Neuron (in vitro differentiated cells): ENCODE results near the gene MRTFA.
"Not testable (repeated sequence)": the region's sequence is repeated elsewhere in the genome, so short reads cannot be mapped to it uniquely, and the experiment has no call there.

Experiments
- H2AFZ ChIP-seq: one replicate; pipeline ENCODE4 v1.6.1; 2013; ENCODE audit warnings: low read depth, mild to moderate bottlenecking, inconsistent platforms, low read length, moderate library complexity
- H3K27me3 ChIP-seq: one replicate; pipeline ENCODE4 v1.6.1; 2013; ENCODE audit warnings: low read length; ENCODE audit not compliant: insufficient read depth
- H3K36me3 ChIP-seq: one replicate; pipeline ENCODE4 v1.6.1; 2013; ENCODE audit warnings: low read length; ENCODE audit not compliant: insufficient read depth
- H3K4me1 ChIP-seq: one replicate; pipeline ENCODE4 v1.6.1; 2013; ENCODE audit warnings: low read length; ENCODE audit not compliant: insufficient read depth
- H3K4me3 ChIP-seq: 2 replicates; pipeline ENCODE4 v1.5.1; 2013; ENCODE audit warnings: mild to moderate bottlenecking, low read length, moderate library complexity
- H3K9me3 ChIP-seq: one replicate; pipeline ENCODE4 v1.6.1; 2013; ENCODE audit warnings: low read length

Gene MRTFA

DNA sequence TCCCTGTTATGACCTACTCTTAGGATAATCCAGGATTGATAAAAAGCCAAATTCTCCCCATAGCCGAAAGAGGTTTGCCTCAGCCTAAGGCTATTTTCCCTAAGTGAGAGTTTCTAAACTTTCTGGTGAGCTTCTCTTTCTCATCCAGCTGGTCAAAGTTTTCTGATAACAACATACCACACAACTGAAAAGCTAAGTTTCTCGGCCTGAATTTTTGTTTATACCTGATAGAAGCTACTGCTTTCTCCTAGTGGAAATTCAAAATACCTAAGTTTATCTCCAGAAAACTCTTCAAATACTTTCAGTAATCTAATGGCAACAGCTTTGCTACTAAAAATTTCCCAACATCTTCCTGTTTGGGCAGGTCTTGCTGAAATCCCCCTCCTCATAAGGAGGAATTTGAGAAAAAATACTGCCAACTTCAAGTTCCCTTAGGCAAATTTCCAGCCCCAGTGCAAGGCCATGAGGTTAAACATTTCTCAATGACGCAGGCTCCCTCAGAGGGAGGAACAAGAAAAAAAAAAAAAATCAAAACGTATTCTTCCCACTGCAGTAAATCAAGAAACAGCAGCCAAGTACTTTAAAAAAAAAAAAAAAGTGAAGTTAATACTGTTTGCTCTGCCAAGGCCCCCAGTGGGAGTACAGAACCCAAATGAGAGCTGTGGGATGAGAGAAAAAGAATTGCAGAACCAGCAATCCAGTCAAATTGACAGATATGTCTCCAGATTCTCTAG is 127.0 kb downstream of the MRTFA start:
- Histone ChIP-seq H3K36me3 (no peaks in the 10 kb centered on the region), H3K4me1 (peaks cover 8% of the 10 kb centered on the region), H3K4me3 (no peak overlapping the region), H3K9me3 (no peaks in the 10 kb centered on the region), H2AFZ (no peak overlapping the region), H3K27me3 (no peaks in the 10 kb centered on the region)

DNA sequence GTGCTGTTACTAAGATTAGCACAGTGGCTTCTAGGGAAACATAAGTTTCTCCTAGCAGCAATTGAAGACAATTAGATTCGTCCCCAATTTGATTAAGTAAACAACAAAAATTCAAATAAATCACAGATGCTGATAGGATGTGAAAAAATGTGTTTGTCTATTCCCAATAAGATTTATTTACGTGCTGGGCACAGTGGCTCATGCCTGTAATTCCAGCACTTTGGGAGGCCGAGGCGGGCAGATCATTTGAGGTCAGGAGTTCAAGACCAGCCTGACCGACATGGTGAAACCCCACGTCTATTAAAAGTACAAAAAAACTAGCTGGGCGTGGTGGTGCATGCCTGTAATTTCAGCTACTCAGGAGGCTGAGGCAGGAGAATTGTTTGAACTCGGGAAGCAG is 128.5 kb downstream of the MRTFA start:
- H3K36me3 ChIP-seq: not testable (repeated sequence)

DNA sequence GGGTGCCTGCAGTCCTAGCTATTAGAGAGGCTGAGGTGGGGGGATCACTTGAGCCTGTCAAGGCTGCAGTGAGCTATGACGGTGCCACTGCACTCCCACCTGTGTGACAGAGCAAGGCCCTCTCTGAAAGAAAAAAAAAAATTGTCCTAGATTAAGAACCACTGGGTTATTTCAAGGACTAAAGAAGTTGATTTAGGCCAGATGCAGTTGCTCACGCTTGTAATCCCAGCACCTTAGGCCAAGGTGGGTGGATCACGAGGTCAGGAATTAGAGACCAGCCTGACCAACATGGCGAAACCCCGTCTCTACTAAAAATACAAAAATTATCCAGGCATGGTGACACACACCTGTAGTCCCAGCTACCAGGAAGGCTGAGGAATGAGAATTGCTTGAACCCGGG is 129.0 kb downstream of the MRTFA start:
- Histone ChIP-seq H3K4me3 (no peak overlapping the region), H3K9me3 (peaks cover 4% of the 10 kb centered on the region), H3K27me3 (no peaks in the 10 kb centered on the region), H2AFZ (no peak overlapping the region), H3K36me3 (peaks cover 2% of the 10 kb centered on the region), H3K4me1 (peaks cover 8% of the 10 kb centered on the region)

More for the DNA sequence above, 128.5 kb downstream of the MRTFA start:
- H3K9me3 ChIP-seq, H2AFZ ChIP-seq, H3K4me3 ChIP-seq, H3K27me3 ChIP-seq, H3K4me1 ChIP-seq: not testable (repeated sequence)

DNA sequence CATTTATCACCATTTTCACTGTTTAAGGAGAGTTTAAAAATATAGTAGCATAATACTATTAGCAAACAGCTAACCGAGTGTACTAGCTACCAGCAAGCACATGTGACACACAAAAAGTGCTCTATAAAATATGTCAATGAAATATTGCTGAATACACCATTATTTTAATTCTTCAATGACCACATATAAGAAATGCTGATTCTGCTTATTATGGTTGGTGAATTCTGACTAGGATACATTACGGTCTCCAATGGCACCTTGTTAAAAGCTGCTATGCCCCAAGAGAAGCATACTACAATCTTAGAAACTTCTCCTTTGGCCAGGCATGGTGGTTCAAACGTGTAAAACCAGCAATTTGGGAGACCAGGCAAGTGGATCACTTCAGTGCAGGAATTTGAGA is 129.8 kb downstream of the MRTFA start:
- peaks cover 2% of the 10 kb centered on the region for H3K36me3 ChIP-seq
- H3K9me3 ChIP-seq: peaks cover 4% of the 10 kb centered on the region
- no peaks in the 10 kb centered on the region for H3K27me3 ChIP-seq
- no peak overlapping the region for H3K4me3 ChIP-seq
- peaks cover 8% of the 10 kb centered on the region for H3K4me1 ChIP-seq
- no peak overlapping the region for H2AFZ ChIP-seq

GRCh38 chr22:40504285-40505249 is 132.0 kb downstream of the MRTFA start:
- Histone ChIP-seq H3K9me3 (peaks cover 4% of the 10 kb centered on the region), H3K27me3 (no peaks in the 10 kb centered on the region), H3K4me3 (no peak overlapping the region), H3K4me1 (no peaks in the 10 kb centered on the region), H3K36me3 (peaks cover 2% of the 10 kb centered on the region), H2AFZ (no peak overlapping the region)

DNA sequence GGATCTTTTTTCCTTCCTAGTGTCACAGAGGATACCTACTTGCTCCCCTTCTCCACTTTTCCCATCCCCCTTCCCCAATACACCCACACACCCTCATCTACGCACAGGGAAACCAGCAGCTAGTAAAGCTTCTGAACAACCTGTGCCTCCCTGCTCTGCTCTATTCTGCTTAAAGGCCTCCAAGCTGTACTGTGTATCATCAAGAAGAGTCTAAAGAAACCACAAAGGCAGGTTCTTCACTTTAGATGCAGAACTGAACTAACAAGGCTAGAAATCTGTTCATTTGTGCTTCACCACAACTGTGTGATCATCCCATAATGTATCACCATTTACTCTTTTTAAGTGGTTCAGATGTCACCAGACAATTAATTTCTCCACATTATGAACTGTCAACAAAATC is 133.6 kb downstream of the MRTFA start:
- no peak overlapping the region for H3K4me3 ChIP-seq
- peaks cover 4% of the 10 kb centered on the region for H3K9me3 ChIP-seq
- H3K36me3 ChIP-seq: peaks cover 2% of the 10 kb centered on the region
- H3K4me1 ChIP-seq: no peaks in the 10 kb centered on the region
- H3K27me3 ChIP-seq: no peaks in the 10 kb centered on the region
- no peak overlapping the region for H2AFZ ChIP-seq

DNA sequence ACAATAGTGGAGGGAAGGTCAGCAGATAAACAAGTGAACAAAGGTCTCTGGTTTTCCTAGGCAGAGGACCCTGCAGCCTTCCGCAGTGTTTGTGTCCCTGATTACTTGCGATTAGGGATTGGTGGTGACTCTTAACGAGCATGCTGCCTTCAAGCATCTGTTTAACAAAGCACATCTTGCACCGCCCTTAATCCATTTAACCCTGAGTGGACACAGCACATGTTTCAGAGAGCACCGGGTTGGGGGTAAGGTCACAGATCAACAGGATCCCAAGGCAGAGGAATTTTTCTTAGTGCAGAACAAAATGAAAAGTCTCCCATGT is 136.1 kb downstream of the MRTFA start:
- not testable (repeated sequence) for H3K36me3 ChIP-seq, H2AFZ ChIP-seq, H3K4me1 ChIP-seq, H3K4me3 ChIP-seq, H3K27me3 ChIP-seq, H3K9me3 ChIP-seq

DNA sequence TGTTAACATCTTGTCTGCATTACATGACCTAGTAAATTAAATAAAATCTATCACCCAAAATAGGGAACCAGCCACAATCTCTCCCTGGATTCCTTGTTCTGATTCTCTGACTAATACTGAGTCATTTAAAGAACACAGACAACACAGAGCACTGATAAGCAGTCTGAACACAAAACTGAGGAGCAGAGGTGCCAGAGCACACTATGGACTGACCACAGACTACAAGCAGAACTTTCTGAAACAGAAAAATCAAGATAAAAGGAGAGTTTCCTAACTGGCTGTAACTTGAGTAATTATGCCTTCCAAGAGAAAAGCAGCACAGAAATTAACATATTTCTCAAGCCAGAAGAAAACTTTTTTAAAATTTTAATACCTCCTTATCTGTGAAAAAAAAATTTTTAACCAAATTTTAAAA is 137.3 kb downstream of the MRTFA start:
- H3K9me3 ChIP-seq: peaks cover 4% of the 10 kb centered on the region
- H2AFZ ChIP-seq: no peak overlapping the region
- no peaks in the 10 kb centered on the region for H3K27me3 ChIP-seq
- H3K4me1 ChIP-seq: no peaks in the 10 kb centered on the region
- H3K4me3 ChIP-seq: no peak overlapping the region
- H3K36me3 ChIP-seq: peaks cover 2% of the 10 kb centered on the region

GRCh38 chr22:40498420-40499208 is 137.9 kb downstream of the MRTFA start:
- H3K27me3 ChIP-seq: no peaks in the 10 kb centered on the region
- no peaks in the 10 kb centered on the region for H3K36me3 ChIP-seq
- no peak overlapping the region for H2AFZ ChIP-seq
- H3K4me1 ChIP-seq: no peaks in the 10 kb centered on the region
- H3K4me3 ChIP-seq: no peak overlapping the region
- H3K9me3 ChIP-seq: peaks cover 4% of the 10 kb centered on the region

GRCh38 chr22:40493441-40493840 is 143.1 kb downstream of the MRTFA start:
- H3K9me3 ChIP-seq: no peaks in the 10 kb centered on the region
- H3K4me1 ChIP-seq: peaks cover 3% of the 10 kb centered on the region
- H3K36me3 ChIP-seq: no peaks in the 10 kb centered on the region
- no peak overlapping the region for H2AFZ ChIP-seq
- no peaks in the 10 kb centered on the region for H3K27me3 ChIP-seq
- no peak overlapping the region for H3K4me3 ChIP-seq

GRCh38 chr22:40491990-40492631 is 144.4 kb downstream of the MRTFA start:
- H3K4me1 ChIP-seq: peaks cover 3% of the 10 kb centered on the region
- H3K36me3 ChIP-seq: no peaks in the 10 kb centered on the region
- no peaks in the 10 kb centered on the region for H3K27me3 ChIP-seq
- H3K4me3 ChIP-seq: no peak overlapping the region
- H2AFZ ChIP-seq: no peak overlapping the region
- no peaks in the 10 kb centered on the region for H3K9me3 ChIP-seq

DNA sequence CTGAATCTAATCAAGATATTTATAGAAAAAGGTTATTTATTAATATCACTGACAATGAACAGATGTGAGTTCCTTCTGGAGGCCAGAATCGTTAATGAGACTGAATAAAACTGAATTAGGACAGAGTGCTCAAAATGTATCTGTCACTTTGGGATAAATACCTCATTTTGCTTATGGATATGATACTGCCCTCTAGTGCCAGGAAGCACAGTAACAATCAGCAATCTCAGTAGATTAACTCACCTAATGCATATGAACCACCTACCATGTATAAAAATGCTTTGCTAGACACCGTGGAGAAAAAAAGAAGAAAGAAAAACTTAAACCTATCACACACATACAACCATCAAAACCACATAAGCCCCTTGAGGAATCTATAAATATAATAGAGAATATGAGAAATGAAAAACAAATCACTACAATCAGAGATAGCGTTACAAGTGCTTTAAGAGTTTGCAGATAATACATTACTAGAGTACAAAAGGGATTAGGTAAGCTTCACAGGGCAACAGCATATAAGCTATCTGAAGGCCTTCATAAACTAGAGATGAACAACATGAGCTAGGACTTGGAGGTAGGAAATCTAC is 148.8 kb downstream of the MRTFA start:
- Histone ChIP-seq H3K4me3 (no peak overlapping the region), H3K9me3 (peaks cover 4% of the 10 kb centered on the region), H3K36me3 (no peaks in the 10 kb centered on the region), H3K27me3 (no peaks in the 10 kb centered on the region), H2AFZ (no peak overlapping the region), H3K4me1 (peaks cover 3% of the 10 kb centered on the region)
